Activated CD4-positive, alpha-beta T cell treated with anti-CD3 and anti-CD28 coated beads for 24 hours (primary cell): ENCODE measurements around the gene PPID.
"Not testable (repeated sequence)": the region's sequence is repeated elsewhere in the genome, so short reads cannot be mapped to it uniquely, and the experiment has no call there.

Source experiments
- DNase-seq, 2 donors: peaks; one replicate each; pipeline ENCODE4 v3.0.0-alpha.2; 2020; ENCODE audit warnings: low read depth in 2 of 2

PPID gene

DNA sequence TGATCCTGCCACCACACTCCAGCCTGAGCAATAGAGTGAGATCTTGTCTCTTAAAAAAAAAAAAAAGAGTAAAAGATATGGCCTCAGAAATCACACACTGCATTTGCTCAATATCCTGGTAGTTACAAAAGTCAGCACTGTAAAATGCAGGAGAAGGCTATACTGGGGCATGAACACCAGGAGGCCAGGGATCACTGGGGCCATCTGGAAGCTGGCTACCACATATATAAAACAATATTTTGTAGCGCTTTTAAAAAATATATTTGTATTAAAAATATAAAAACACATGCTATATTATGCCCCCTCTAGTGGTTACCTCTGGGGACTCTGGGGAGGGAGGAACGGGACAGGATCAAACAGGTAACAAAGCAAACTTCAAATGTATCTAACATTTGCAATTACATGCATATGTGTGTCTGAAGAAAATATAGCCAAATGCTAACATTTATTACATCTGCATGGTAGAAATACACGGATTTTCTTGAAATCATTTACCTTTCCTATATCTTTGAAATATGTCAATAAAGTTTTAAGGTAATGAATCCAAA lies 55.5 kb downstream of the PPID start:
- no peak for DNase-seq

DNA sequence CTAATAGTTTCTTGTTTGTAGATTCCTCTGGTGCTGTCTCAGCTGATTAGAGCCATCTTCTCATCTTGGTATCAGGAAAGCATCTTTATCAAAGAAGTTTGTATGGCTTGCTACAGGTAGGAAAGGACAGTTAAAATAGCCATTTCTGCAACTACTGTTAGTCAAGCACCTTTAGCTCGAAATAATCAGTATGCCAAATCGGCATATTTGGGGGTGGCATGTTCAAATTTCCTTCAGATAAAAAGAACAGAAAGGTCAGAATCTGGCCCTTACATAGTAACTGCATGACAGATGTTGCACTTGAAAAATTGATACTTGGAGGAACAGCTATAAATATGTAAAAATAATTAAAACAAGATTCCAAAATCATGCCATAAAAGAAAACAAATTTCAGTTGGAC lies 56.3 kb downstream of the PPID start:
- DNase-seq = no peak

DNA sequence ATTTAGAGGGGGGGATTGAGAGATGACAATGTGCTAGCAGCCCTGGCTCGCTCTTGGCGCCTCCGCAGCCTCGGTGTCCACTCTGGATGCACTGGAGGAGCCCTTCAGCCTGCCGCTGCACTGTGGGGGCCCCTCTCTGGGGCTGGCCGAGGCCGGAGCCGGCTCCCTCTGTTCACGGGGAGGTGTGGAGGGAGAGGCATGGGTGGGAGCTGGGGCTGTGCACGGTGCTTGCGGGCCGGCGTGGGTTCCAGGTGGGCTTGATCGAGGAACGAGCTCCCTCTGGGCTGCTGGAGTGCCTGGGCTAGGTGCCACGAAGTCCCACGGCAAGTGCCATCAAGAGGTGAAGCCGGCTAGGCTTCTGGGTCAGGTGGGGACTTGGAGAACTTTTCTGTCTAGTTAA lies 58.4 kb downstream of the PPID start:
- DNase-seq = no peak

DNA sequence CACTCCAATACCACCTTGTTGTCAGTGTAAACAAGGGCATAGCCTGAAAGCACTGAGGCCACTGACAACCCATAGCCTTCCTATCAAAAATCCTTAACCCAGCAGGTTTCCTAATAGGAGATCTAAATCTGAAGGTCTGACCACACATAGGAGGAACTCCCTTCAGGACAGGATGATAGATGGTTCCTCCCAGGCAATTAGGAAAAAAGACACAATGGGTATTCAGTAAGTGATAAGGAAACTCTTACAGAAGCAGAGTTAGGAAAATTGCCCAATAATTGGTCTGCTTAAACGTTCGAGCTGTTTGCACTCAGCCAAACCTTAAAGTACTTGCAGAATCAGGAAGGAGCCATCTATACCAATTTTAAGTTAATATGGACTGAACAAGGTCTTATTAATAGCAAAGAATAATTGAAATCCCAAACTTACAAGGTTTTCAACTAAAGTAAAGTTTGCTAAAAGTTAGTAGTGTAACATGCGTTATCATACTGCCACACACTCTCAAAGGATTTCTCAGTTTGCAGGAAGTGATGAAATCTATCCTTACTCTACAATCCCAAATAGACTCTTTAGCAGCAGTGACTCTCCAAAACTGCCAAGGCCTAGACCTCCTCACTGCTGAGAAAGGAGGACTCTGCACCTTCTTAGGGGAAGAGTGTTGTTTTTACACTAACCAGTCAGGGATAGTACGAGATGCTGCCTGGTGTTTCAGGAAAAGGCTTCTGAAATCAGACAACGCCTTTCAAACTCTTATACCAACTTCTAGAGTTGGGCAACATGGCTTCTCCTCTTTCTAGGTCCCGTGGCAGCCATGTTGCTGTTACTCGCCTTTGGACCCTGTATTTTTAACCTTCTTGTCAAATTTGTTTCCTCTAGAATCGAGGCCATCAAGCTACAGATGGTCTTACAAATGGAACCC lies 59.2 kb downstream of the PPID start:
- DNase-seq = not testable (repeated sequence)

DNA sequence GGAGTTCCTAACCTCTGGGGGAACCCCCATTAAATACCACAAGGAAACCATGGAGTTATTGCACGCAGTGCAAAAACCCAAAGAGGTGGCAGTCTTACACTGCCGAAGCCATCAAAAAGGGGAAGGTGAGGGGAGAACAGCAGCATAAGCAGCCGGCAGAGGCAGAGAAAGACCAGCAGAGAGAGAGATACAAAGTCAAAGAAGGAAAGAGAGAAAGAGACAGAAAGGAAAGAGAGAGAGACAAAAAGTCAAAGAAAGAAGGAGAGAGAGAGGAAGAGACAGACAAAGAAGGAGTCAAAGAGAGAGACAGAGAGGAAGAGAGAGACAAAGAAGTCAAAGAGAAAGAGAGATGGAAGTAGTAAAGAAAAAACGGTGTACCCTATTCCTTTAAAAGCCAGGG lies 59.9 kb downstream of the PPID start:
- not testable (repeated sequence) for DNase-seq
